Measurements from ENCODE around the gene NRAP. TPM values are rescaled to one million over a fixed set of nuclear protein-coding genes. Genes with fewer than 3 reads are reported as not detected.

Gene NRAP
- total RNA-seq, 1 experiment from 2014 or later = not detected

- H3K4me2 ChIP-seq (ENCODE audit: low read depth, low read length, poor library complexity, severe bottlenecking) = no peak overlapping the region
- no peaks in the 10 kb centered on the region for H3K4me1 ChIP-seq (ENCODE audit: low read length)
- no peak overlapping the region for H3K4me3 ChIP-seq (ENCODE audit: low read length)
- no peak overlapping the region for H3K27ac ChIP-seq (ENCODE audit: low read length)
- no peaks in the 10 kb centered on the region for H3K79me2 ChIP-seq (ENCODE audit: low read length)
- no peak overlapping the region for H2AFZ ChIP-seq (ENCODE audit: low read length)
- H3K9me3 ChIP-seq (ENCODE audit: low read length) = no peaks in the 10 kb centered on the region
- DNase-seq = no peak
- no peaks in the 10 kb centered on the region for H4K20me1 ChIP-seq (ENCODE audit: insufficient read depth, low read depth, low read length)
- no peaks in the 10 kb centered on the region for H3K36me3 ChIP-seq (ENCODE audit: insufficient read depth, low read length)
- no peak overlapping the region for H3K9ac ChIP-seq (ENCODE audit: low read length)
- no peaks in the 10 kb centered on the region for H3K27me3 ChIP-seq (ENCODE audit: low read length)
- no peaks in the 10 kb centered on the region for H3K9me2 ChIP-seq (replicated peaks; ENCODE audit: insufficient read depth, low read length)
Measured at GRCh38 chr10:113604572-113604971, 59.3 kb downstream of the NRAP start.

- Histone ChIP-seq H3K27me3 (ENCODE audit: low read length) (no peaks in the 10 kb centered on the region), H3K4me2 (ENCODE audit: low read depth, low read length, poor library complexity, severe bottlenecking) (no peak overlapping the region), H3K4me1 (ENCODE audit: low read length) (no peaks in the 10 kb centered on the region), H3K79me2 (ENCODE audit: low read length) (no peaks in the 10 kb centered on the region), H3K27ac (ENCODE audit: low read length) (no peak overlapping the region), H3K4me3 (ENCODE audit: low read length) (no peak overlapping the region), H3K9me2 (replicated peaks; ENCODE audit: insufficient read depth, low read length) (no peaks in the 10 kb centered on the region), H2AFZ (ENCODE audit: low read length) (no peak overlapping the region), H3K9ac (ENCODE audit: low read length) (no peak overlapping the region), H3K9me3 (ENCODE audit: low read length) (no peaks in the 10 kb centered on the region), H3K36me3 (ENCODE audit: insufficient read depth, low read length) (no peaks in the 10 kb centered on the region), H4K20me1 (ENCODE audit: insufficient read depth, low read depth, low read length) (no peaks in the 10 kb centered on the region)
- DNase-seq = no peak
Measured at GRCh38 chr10:113603057-113603777, 60.6 kb downstream of the NRAP start.

GRCh38 chr10:113600569-113600968 is 63.3 kb downstream of the NRAP start:
- no peak for DNase-seq
- no peak overlapping the region for H3K4me3 ChIP-seq (ENCODE audit: low read length)
- H3K27me3 ChIP-seq (ENCODE audit: low read length) = no peaks in the 10 kb centered on the region
- no peak overlapping the region for H2AFZ ChIP-seq (ENCODE audit: low read length)
- H3K9me3 ChIP-seq (ENCODE audit: low read length) = no peaks in the 10 kb centered on the region
- no peak overlapping the region for H3K9ac ChIP-seq (ENCODE audit: low read length)
- H3K9me2 ChIP-seq (replicated peaks; ENCODE audit: insufficient read depth, low read length) = no peaks in the 10 kb centered on the region
- H3K36me3 ChIP-seq (ENCODE audit: insufficient read depth, low read length) = no peaks in the 10 kb centered on the region
- no peaks in the 10 kb centered on the region for H4K20me1 ChIP-seq (ENCODE audit: insufficient read depth, low read depth, low read length)
- no peaks in the 10 kb centered on the region for H3K79me2 ChIP-seq (ENCODE audit: low read length)
- H3K4me1 ChIP-seq (ENCODE audit: low read length) = no peaks in the 10 kb centered on the region
- no peak overlapping the region for H3K27ac ChIP-seq (ENCODE audit: low read length)
- H3K4me2 ChIP-seq (ENCODE audit: low read depth, low read length, poor library complexity, severe bottlenecking) = no peak overlapping the region

DNA sequence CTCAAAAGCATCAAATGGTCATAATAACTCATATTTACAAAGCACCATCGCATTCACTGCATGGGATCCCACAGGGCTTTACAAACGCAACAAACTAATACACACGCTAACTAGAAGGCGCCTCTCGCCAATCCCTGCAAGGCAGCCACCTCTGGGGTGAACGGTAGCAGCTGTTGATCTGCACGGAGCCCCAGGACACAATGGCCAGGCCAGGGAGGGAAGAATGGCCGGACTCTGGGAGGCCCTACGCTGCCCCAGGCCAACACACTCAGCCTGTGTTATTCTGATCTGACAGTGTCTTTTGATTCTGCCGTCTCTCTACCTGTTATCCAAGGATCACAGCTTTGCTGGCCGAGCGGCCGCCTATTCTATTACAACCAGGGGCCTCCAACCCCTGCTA is 69.2 kb downstream of the NRAP start:
- Histone ChIP-seq H3K27me3 (ENCODE audit: low read length) (no peaks in the 10 kb centered on the region), H3K36me3 (ENCODE audit: insufficient read depth, low read length) (no peaks in the 10 kb centered on the region), H3K4me1 (ENCODE audit: low read length) (no peaks in the 10 kb centered on the region), H4K20me1 (ENCODE audit: insufficient read depth, low read depth, low read length) (no peaks in the 10 kb centered on the region), H2AFZ (ENCODE audit: low read length) (no peak overlapping the region), H3K79me2 (ENCODE audit: low read length) (no peaks in the 10 kb centered on the region), H3K4me3 (ENCODE audit: low read length) (no peak overlapping the region), H3K27ac (ENCODE audit: low read length) (no peak overlapping the region), H3K9me3 (ENCODE audit: low read length) (no peaks in the 10 kb centered on the region), H3K9ac (ENCODE audit: low read length) (no peak overlapping the region), H3K4me2 (ENCODE audit: low read depth, low read length, poor library complexity, severe bottlenecking) (no peak overlapping the region), H3K9me2 (replicated peaks; ENCODE audit: insufficient read depth, low read length) (no peaks in the 10 kb centered on the region)
- no peak for DNase-seq

- DNase-seq = no peak
- no peak overlapping the region for H3K4me3 ChIP-seq (ENCODE audit: low read length)
- H3K27ac ChIP-seq (ENCODE audit: low read length) = no peak overlapping the region
Measured at GRCh38 chr10:113592380-113592779, 71.5 kb downstream of the NRAP start.

DNA sequence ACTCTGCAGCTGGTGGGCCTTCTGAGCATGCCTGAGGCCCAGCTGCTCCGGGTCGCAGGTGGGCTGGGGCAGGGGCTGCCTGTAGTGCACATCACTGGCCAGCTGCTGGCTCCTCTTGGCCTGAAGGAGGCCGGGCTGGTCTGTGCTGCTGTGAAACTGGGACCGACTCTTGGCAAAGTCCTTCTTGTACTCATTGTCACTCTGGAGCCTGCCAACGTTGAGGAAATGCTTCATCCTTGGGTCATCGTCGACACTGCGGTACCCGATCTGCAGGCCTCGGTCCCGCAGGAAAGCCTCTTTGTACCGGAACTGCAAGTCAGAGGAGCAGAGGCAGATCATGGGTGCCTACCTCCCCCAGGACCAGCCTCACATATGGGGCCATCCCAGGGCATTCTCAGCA is 73.3 kb downstream of the NRAP start:
- no peaks in the 10 kb centered on the region for H3K9me3 ChIP-seq (ENCODE audit: low read length)
- no peaks in the 10 kb centered on the region for H3K4me1 ChIP-seq (ENCODE audit: low read length)
- no peak overlapping the region for H3K4me2 ChIP-seq (ENCODE audit: low read depth, low read length, poor library complexity, severe bottlenecking)
- H3K27ac ChIP-seq (ENCODE audit: low read length) = no peak overlapping the region
- H3K79me2 ChIP-seq (ENCODE audit: low read length) = no peaks in the 10 kb centered on the region
- DNase-seq = no peak
- no peaks in the 10 kb centered on the region for H3K9me2 ChIP-seq (replicated peaks; ENCODE audit: insufficient read depth, low read length)
- H3K27me3 ChIP-seq (ENCODE audit: low read length) = no peaks in the 10 kb centered on the region
- H3K9ac ChIP-seq (ENCODE audit: low read length) = no peak overlapping the region
- no peak overlapping the region for H2AFZ ChIP-seq (ENCODE audit: low read length)
- no peaks in the 10 kb centered on the region for H4K20me1 ChIP-seq (ENCODE audit: insufficient read depth, low read depth, low read length)
- H3K4me3 ChIP-seq (ENCODE audit: low read length) = no peak overlapping the region
- H3K36me3 ChIP-seq (ENCODE audit: insufficient read depth, low read length) = no peaks in the 10 kb centered on the region

More at GRCh38 chr10:113592380-113592779, 71.5 kb downstream of the NRAP start:
- Histone ChIP-seq H3K36me3 (ENCODE audit: insufficient read depth, low read length) (no peaks in the 10 kb centered on the region), H3K9me3 (ENCODE audit: low read length) (no peaks in the 10 kb centered on the region), H3K27me3 (ENCODE audit: low read length) (no peaks in the 10 kb centered on the region), H3K9ac (ENCODE audit: low read length) (no peak overlapping the region), H3K79me2 (ENCODE audit: low read length) (no peaks in the 10 kb centered on the region), H3K4me2 (ENCODE audit: low read depth, low read length, poor library complexity, severe bottlenecking) (no peak overlapping the region), H2AFZ (ENCODE audit: low read length) (no peak overlapping the region), H3K9me2 (replicated peaks; ENCODE audit: insufficient read depth, low read length) (no peaks in the 10 kb centered on the region), H3K4me1 (ENCODE audit: low read length) (no peaks in the 10 kb centered on the region), H4K20me1 (ENCODE audit: insufficient read depth, low read depth, low read length) (no peaks in the 10 kb centered on the region)

- Histone ChIP-seq H3K4me2 (ENCODE audit: low read depth, low read length, poor library complexity, severe bottlenecking) (no peak overlapping the region), H3K9ac (ENCODE audit: low read length) (no peak overlapping the region), H3K4me3 (ENCODE audit: low read length) (no peak overlapping the region), H3K9me2 (replicated peaks; ENCODE audit: insufficient read depth, low read length) (no peaks in the 10 kb centered on the region), H3K27ac (ENCODE audit: low read length) (no peak overlapping the region), H3K27me3 (ENCODE audit: low read length) (no peaks in the 10 kb centered on the region), H4K20me1 (ENCODE audit: insufficient read depth, low read depth, low read length) (no peaks in the 10 kb centered on the region), H3K36me3 (ENCODE audit: insufficient read depth, low read length) (no peaks in the 10 kb centered on the region), H3K9me3 (ENCODE audit: low read length) (no peaks in the 10 kb centered on the region), H3K4me1 (ENCODE audit: low read length) (no peaks in the 10 kb centered on the region), H3K79me2 (ENCODE audit: low read length) (no peaks in the 10 kb centered on the region), H2AFZ (ENCODE audit: low read length) (no peak overlapping the region)
- DNase-seq = no peak
Measured at GRCh38 chr10:113589201-113589770, 74.6 kb downstream of the NRAP start.

- H4K20me1 ChIP-seq (ENCODE audit: insufficient read depth, low read depth, low read length) = no peaks in the 10 kb centered on the region
- no peak for DNase-seq
- H3K4me2 ChIP-seq (ENCODE audit: low read depth, low read length, poor library complexity, severe bottlenecking) = no peak overlapping the region
- H3K36me3 ChIP-seq (ENCODE audit: insufficient read depth, low read length) = no peaks in the 10 kb centered on the region
- H3K9me3 ChIP-seq (ENCODE audit: low read length) = no peaks in the 10 kb centered on the region
- no peaks in the 10 kb centered on the region for H3K79me2 ChIP-seq (ENCODE audit: low read length)
- H3K27ac ChIP-seq (ENCODE audit: low read length) = no peak overlapping the region
- no peaks in the 10 kb centered on the region for H3K27me3 ChIP-seq (ENCODE audit: low read length)
- H3K9ac ChIP-seq (ENCODE audit: low read length) = no peak overlapping the region
- no peak overlapping the region for H2AFZ ChIP-seq (ENCODE audit: low read length)
- no peak overlapping the region for H3K4me3 ChIP-seq (ENCODE audit: low read length)
- no peaks in the 10 kb centered on the region for H3K9me2 ChIP-seq (replicated peaks; ENCODE audit: insufficient read depth, low read length)
- no peaks in the 10 kb centered on the region for H3K4me1 ChIP-seq (ENCODE audit: low read length)
Measured at GRCh38 chr10:113585949-113586348, 77.9 kb downstream of the NRAP start.
